Liver (tissue), 3 donors: ENCODE results near the gene FBXW9.

ENCODE experiments used
- FOXA1 ChIP-seq: IDR thresholded peaks from 2 replicates; pipeline ENCODE4 v1.6.1; 2016; ENCODE audit warnings: antibody characterized with exemption
- FOXA2 ChIP-seq: IDR thresholded peaks from 2 replicates; pipeline ENCODE4 v1.6.1; 2016; ENCODE audit warnings: antibody characterized with exemption
- HNF4G ChIP-seq: IDR thresholded peaks from 2 replicates; pipeline ENCODE4 v1.6.1; 2016; ENCODE audit warnings: antibody characterized with exemption
- RAD21 ChIP-seq, 2 donors: IDR thresholded peaks; 2 replicates each; pipeline ENCODE4 v1.6.1; 2016; ENCODE audit warnings: antibody characterized with exemption in 2 of 2, mild to moderate bottlenecking in 2 of 2
- SP1 ChIP-seq: IDR thresholded peaks from 2 replicates; pipeline ENCODE4 v1.6.1; 2018; ENCODE audit warnings: antibody characterized with exemption, mild to moderate bottlenecking
- TAF1 ChIP-seq: conservative IDR thresholded peaks from 2 replicates; pipeline ENCODE4 v1.6.1; 2016; ENCODE audit warnings: antibody characterized with exemption, mild to moderate bottlenecking
- TF ChIP-seq, protein P1 (sequence below): fragments of 150-350 bp; IDR thresholded peaks from 2 replicates; pipeline ENCODE4 v1.5.1; 2017; ENCODE audit warnings: improper control_type of control experiment, low read depth, low read length; ENCODE audit not compliant: missing input control
- TF ChIP-seq, protein P2 (sequence below): IDR thresholded peaks from 2 replicates; pipeline ENCODE4 v1.6.1; 2016; ENCODE audit warnings: antibody characterized with exemption, mild to moderate bottlenecking
- donor health status: healthy.
- donor health status: healthy.

DNA sequence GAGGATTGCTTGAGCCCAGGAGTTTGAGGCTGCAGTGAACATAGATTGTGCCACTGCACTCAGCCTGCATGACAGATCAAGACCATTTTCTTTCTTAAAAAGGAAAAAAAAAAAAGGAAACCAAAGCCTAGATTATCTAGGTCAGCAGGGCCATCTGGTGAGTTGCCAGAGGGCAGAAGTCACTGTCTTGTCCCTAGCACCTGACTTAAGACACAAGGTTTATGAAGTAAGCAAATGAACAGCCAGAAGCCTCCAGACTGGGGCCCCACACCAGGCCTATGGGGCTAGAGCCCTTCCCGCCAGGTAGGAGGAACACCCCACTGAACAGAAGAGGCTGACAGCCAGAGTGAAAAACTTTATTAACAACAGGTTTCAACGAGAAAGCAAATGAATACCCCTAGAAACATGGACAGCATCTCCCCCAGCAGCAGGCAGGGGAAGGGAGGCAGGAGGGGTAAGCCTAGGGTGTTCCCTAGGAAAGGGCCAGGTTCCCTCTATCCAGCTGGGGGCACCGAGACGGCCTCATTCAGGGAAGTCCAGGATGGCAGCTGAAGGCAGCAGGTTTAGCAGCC lies 28.6 kb downstream of the FBXW9 start:
- TF ChIP-seq, protein P1, sequence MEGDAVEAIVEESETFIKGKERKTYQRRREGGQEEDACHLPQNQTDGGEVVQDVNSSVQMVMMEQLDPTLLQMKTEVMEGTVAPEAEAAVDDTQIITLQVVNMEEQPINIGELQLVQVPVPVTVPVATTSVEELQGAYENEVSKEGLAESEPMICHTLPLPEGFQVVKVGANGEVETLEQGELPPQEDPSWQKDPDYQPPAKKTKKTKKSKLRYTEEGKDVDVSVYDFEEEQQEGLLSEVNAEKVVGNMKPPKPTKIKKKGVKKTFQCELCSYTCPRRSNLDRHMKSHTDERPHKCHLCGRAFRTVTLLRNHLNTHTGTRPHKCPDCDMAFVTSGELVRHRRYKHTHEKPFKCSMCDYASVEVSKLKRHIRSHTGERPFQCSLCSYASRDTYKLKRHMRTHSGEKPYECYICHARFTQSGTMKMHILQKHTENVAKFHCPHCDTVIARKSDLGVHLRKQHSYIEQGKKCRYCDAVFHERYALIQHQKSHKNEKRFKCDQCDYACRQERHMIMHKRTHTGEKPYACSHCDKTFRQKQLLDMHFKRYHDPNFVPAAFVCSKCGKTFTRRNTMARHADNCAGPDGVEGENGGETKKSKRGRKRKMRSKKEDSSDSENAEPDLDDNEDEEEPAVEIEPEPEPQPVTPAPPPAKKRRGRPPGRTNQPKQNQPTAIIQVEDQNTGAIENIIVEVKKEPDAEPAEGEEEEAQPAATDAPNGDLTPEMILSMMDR, result no peak
- TF ChIP-seq SP1 (no peak), HNF4G (no peak), RAD21 (IDR thresholded peaks at IDR 0.05) (no peak), TAF1 (no peak), FOXA2 (no peak), FOXA1 (no peak)
- TF ChIP-seq, protein P2, sequence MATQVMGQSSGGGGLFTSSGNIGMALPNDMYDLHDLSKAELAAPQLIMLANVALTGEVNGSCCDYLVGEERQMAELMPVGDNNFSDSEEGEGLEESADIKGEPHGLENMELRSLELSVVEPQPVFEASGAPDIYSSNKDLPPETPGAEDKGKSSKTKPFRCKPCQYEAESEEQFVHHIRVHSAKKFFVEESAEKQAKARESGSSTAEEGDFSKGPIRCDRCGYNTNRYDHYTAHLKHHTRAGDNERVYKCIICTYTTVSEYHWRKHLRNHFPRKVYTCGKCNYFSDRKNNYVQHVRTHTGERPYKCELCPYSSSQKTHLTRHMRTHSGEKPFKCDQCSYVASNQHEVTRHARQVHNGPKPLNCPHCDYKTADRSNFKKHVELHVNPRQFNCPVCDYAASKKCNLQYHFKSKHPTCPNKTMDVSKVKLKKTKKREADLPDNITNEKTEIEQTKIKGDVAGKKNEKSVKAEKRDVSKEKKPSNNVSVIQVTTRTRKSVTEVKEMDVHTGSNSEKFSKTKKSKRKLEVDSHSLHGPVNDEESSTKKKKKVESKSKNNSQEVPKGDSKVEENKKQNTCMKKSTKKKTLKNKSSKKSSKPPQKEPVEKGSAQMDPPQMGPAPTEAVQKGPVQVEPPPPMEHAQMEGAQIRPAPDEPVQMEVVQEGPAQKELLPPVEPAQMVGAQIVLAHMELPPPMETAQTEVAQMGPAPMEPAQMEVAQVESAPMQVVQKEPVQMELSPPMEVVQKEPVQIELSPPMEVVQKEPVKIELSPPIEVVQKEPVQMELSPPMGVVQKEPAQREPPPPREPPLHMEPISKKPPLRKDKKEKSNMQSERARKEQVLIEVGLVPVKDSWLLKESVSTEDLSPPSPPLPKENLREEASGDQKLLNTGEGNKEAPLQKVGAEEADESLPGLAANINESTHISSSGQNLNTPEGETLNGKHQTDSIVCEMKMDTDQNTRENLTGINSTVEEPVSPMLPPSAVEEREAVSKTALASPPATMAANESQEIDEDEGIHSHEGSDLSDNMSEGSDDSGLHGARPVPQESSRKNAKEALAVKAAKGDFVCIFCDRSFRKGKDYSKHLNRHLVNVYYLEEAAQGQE, result no peak
